HG03457 (cell line): ENCODE results near the gene LMAN1L.

Source experiments
- ATAC-seq: cut with Tn5 transposase; IDR thresholded peaks from one replicate; pipeline ENCODE4 v1.9.1; 2021; ENCODE audit warnings: moderate number of reproducible peaks; ENCODE audit not compliant: unreplicated experiment

The LMAN1L gene

GRCh38 chr15:74833376-74834107 lies 20.9 kb downstream of the LMAN1L start:
- ATAC-seq = no peak

GRCh38 chr15:74835312-74835823 lies 22.7 kb downstream of the LMAN1L start:
- ATAC-seq = no peak

GRCh38 chr15:74836846-74837245 lies 24.2 kb downstream of the LMAN1L start:
- ATAC-seq = no peak

GRCh38 chr15:74837482-74838136 lies 25.0 kb downstream of the LMAN1L start:
- ATAC-seq = no peak

GRCh38 chr15:74838137-74838516 lies 25.5 kb downstream of the LMAN1L start:
- ATAC-seq = no peak

- no peak for ATAC-seq
Observed at GRCh38 chr15:74838746-74839525, 26.3 kb downstream of the LMAN1L start.

- no peak for ATAC-seq
Observed at GRCh38 chr15:74839526-74840395, 27.1 kb downstream of the LMAN1L start.

GRCh38 chr15:74840851-74841775 lies 28.5 kb downstream of the LMAN1L start:
- ATAC-seq = no peak

- no peak for ATAC-seq
Observed at GRCh38 chr15:74841891-74842373, 29.3 kb downstream of the LMAN1L start.

GRCh38 chr15:74842581-74843444 lies 30.2 kb downstream of the LMAN1L start, which contains the start of gene ULK3:
ULK3 (minus strand) TSS chr15:74843156; CDS start chr15:74843105, 51 bp downstream.
- ATAC-seq = peak; percentile 60

GRCh38 chr15:74843445-74843828 lies 30.8 kb downstream of the LMAN1L start:
- no peak for ATAC-seq

GRCh38 chr15:74843891-74844299 lies 31.3 kb downstream of the LMAN1L start:
- no peak for ATAC-seq

GRCh38 chr15:74844319-74845207 lies 31.9 kb downstream of the LMAN1L start:
- no peak for ATAC-seq

- ATAC-seq = no peak
Observed at GRCh38 chr15:74845208-74845568, 32.6 kb downstream of the LMAN1L start.

GRCh38 chr15:74845581-74845980 lies 32.9 kb downstream of the LMAN1L start:
- ATAC-seq = no peak

- no peak for ATAC-seq
Observed at GRCh38 chr15:74847432-74847831, 34.8 kb downstream of the LMAN1L start.

GRCh38 chr15:74850393-74850792 lies 37.8 kb downstream of the LMAN1L start:
- ATAC-seq = no peak
